WERI-Rb-1 (cell line): ENCODE measurements around the gene TBC1D10A.

Source experiments
- DNase-seq: peaks from one replicate; pipeline ENCODE4 v3.0.0-alpha.2; 2020
- H3K27ac ChIP-seq: fragments of 250-450 bp; sonication (Bioruptor Pico); 2 replicates; pipeline ENCODE4 v1.5.1; 2020; ENCODE audit warnings: mild to moderate bottlenecking, moderate library complexity
- H3K27me3 ChIP-seq: fragments of 250-450 bp; sonication (Bioruptor Pico); 2 replicates; pipeline ENCODE4 v1.5.1; 2021; ENCODE audit warnings: mild to moderate bottlenecking, low read depth, moderate library complexity; ENCODE audit not compliant: insufficient read depth, severe bottlenecking
- H3K36me3 ChIP-seq: fragments of 250-450 bp; sonication (Bioruptor Pico); 2 replicates; pipeline ENCODE4 v1.5.1; 2020; ENCODE audit warnings: mild to moderate bottlenecking, moderate library complexity
- H3K4me3 ChIP-seq: 2 replicates; pipeline ENCODE4 v1.5.1; 2011; ENCODE audit warnings: low read depth, mild to moderate bottlenecking, control low read depth, low read length
- H3K9me3 ChIP-seq: fragments of 250-450 bp; sonication (Bioruptor Pico); 2 replicates; pipeline ENCODE4 v1.5.1; 2021; ENCODE audit warnings: mild to moderate bottlenecking, moderate library complexity; ENCODE audit not compliant: severe bottlenecking
- TF ChIP-seq, protein P1 (sequence below): IDR thresholded peaks from 2 replicates; pipeline ENCODE4 v1.5.1; 2011; ENCODE audit warnings: low read depth, mild to moderate bottlenecking, control low read depth, inconsistent platforms, low read length

The TBC1D10A gene

DNA sequence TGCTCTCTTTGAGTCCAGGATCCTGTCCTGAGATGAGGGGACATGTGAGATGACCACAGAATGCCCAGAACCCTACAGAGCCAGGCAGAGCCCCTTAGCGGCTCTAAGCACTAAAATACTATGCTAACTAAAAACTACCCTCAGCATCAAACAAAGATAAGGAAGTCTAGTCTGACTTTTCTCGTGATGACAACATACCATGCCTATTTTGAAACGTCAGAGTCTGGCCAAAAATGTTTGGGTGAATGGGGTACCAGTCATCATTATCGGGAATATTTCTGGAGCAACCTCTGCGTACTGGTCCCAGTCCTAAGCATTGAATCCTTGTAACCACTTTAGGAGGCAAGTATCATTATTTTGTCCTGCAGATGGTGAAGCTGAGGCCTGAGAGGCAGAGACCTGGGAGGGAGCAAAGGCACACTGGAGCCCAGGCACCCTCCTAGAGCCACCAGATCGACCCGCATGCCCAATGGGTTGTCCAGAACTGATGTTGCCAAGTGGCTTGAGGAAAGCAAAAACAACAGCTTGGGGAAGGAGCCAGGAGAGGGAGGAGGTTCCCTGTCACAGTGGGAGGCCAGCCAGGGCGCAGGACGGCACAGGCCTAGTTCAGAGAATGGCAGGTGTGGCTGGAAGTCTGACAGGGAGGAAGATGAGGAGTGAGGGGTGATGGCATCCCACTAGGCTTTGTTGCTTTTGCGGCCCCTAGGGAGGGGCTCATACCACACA, 52.9 kb downstream of the TBC1D10A start:
- no peak for DNase-seq
- Histone ChIP-seq H3K27me3 (no peaks in the 10 kb centered on the region), H3K9me3 (no peaks in the 10 kb centered on the region), H3K36me3 (no peaks in the 10 kb centered on the region), H3K27ac (no peak overlapping the region), H3K4me3 (no peak overlapping the region)
- TF ChIP-seq, protein P1, sequence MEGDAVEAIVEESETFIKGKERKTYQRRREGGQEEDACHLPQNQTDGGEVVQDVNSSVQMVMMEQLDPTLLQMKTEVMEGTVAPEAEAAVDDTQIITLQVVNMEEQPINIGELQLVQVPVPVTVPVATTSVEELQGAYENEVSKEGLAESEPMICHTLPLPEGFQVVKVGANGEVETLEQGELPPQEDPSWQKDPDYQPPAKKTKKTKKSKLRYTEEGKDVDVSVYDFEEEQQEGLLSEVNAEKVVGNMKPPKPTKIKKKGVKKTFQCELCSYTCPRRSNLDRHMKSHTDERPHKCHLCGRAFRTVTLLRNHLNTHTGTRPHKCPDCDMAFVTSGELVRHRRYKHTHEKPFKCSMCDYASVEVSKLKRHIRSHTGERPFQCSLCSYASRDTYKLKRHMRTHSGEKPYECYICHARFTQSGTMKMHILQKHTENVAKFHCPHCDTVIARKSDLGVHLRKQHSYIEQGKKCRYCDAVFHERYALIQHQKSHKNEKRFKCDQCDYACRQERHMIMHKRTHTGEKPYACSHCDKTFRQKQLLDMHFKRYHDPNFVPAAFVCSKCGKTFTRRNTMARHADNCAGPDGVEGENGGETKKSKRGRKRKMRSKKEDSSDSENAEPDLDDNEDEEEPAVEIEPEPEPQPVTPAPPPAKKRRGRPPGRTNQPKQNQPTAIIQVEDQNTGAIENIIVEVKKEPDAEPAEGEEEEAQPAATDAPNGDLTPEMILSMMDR: no peak

DNA sequence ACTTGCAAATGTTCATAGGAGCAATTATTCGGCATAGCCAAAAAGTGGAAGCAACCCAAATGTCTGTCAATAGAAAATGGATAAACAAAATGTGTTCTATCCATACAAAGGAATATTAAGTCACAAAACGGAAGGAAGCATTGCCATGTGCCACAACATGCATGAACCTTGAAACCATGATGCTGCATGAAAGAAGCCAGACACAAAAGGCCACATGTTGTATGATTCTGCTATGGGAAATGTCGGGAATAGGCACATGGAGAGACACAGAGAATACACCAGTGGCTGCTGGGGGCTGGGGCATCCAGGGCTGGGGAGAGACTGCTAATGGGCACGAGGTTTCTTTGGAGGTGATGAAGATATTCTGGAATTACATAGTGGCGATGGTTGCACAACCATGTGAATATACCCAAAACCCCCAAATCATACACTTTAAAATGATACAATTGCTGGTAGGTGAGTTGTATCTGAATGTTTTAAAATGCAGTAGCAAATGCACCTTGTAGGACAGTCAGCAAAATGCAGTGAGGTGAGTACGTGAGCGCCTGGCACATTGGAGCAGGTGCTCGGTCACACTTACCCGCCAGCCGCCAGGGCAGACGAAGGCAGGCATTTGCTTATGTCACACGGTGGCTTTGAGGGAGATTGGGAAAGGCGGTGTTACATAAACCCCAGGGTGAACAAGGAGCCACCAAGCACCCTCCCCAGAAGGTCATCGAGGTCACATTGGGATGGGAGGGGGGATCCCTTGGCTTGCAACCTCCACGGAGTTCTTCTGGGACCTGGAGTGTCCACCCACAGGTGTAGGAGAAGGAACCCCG, 53.8 kb downstream of the TBC1D10A start:
- H3K4me3 ChIP-seq: no peak overlapping the region

DNA sequence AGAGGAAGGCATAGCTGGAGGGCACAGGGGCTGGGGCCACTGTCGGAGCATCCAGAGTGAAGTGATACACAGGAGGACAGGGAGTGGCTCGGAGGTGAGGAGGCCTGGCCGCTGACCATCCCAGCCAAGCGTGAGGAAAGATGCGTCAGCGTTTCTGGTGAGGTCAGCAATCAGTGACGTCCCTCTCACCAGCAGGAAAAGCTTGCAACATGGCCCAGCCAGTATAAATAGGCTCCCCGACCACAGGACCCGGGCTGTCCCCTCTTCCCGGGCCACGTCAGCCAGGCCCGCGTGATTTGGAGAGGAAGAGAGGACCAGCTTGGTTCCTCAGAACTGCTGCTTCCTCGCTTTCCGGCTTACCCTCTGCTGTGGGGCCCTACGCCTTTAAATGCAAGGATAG, 55.9 kb downstream of the TBC1D10A start:
- H3K9me3 ChIP-seq: no peaks in the 10 kb centered on the region
- TF ChIP-seq, protein P1: no peak
- H3K4me3 ChIP-seq: no peak overlapping the region
- no peak overlapping the region for H3K27ac ChIP-seq
- H3K27me3 ChIP-seq: no peaks in the 10 kb centered on the region
- no peaks in the 10 kb centered on the region for H3K36me3 ChIP-seq
- DNase-seq: no peak

More for the DNA sequence above, 53.8 kb downstream of the TBC1D10A start:
- Histone ChIP-seq H3K27ac (no peak overlapping the region), H3K36me3 (no peaks in the 10 kb centered on the region), H3K27me3 (no peaks in the 10 kb centered on the region), H3K9me3 (no peaks in the 10 kb centered on the region)
- DNase-seq: no peak
- TF ChIP-seq, protein P1: no peak

DNA sequence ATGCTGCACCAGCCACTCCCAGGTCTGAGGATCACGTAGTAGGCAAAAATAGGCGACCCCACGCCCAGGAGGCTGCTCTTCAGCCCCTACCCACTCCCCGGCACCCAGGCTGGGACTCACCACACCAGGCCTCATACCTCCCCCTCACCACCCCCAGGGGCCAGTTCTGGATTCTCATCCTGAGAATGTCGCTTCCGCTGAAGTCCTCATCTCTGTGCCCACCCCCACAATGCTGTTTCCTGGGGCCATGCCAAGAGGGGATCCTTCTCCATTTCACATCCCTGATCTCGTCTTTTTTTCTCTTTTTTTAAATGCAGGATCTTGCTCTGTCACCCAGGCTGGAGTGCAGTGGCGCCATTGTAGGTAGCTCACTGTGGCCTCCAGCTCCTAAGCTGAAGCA, 58.4 kb downstream of the TBC1D10A start:
- no peak for DNase-seq
- no peak overlapping the region for H3K4me3 ChIP-seq
- H3K9me3 ChIP-seq: no peaks in the 10 kb centered on the region
- H3K36me3 ChIP-seq: no peaks in the 10 kb centered on the region
- no peaks in the 10 kb centered on the region for H3K27me3 ChIP-seq
- TF ChIP-seq, protein P1: no peak
- H3K27ac ChIP-seq: no peak overlapping the region

DNA sequence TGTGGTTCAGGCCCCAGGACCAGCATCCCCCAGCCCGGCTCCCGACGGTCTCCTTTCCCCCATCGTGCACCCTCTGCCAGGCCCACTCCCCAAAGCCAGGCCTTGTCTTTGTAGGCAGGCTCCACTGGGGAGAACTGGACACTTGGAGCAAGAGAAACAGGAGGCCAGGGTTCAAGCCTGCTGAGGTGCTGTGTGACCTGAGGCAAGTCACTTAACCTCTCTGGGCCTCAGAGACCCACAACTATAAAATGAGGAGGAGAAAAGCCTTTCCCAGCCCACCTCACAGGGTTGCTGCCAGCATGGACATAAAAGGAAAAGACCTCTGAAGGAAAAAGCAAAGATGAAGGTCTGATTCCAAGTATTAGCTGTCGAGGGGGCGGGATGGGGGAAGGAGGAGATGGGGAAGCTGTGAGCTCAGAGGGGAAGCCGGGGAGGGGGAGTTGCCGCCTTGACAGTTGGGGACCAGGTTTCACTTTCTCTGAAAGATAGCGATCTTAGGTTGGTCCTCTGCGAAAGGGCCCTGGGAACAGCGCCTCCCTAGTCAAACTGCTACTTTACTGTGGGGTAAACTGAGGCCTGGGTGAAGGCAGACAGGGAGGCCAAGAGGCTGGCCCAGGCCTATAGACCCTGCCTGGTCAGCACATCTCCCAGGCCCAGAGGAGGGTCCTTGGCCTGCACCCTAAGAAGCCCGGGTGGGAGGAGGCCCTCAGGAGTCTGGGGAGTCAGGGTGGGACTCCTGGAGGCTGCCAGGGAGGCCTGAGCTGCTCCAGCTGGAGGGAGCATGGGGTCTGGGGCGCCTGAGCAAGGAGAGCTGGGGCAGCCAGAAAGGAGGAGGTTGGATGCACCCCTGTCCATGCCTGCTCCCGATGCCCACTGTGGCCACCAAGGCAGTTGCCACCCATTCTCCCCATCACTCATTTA, 59.1 kb downstream of the TBC1D10A start:
- no peak overlapping the region for H3K27ac ChIP-seq
- no peak overlapping the region for H3K4me3 ChIP-seq
- no peaks in the 10 kb centered on the region for H3K36me3 ChIP-seq
- no peak for DNase-seq
- no peaks in the 10 kb centered on the region for H3K9me3 ChIP-seq
- no peaks in the 10 kb centered on the region for H3K27me3 ChIP-seq
- TF ChIP-seq, protein P1: no peak
